HCT116 (cell line): ENCODE measurements around the gene OSBP2. TPM values are rescaled to one million over a fixed set of nuclear protein-coding genes. Genes with fewer than 3 reads are reported as not detected.

Experiments
- ATAC-seq: fragments of 200-7000 bp; cut with Tn5 transposase; 2 replicates; pipeline ENCODE4 v1.9.1; 2020; ENCODE audit warnings: mild to moderate bottlenecking, moderate library complexity
- BruUV-seq: library from RNA; stranded (reverse); fragments of 400-500 nt; replicated peaks from 2 replicates; lab custom pipeline; 2021; lab: Mats Ljungman, UMichigan
- CTCF ChIA-PET: fragments of 300-600 bp; sonication (Branson Sonifier 250); formaldehyde crosslinking; loops from one replicate; lab custom pipeline; 2021; ENCODE audit warnings: antibody characterized with exemption; lab: Charles Lee
- POLR2A ChIA-PET: fragments of 300-600, 350-600 bp; sonication (Branson Sonifier 250); formaldehyde crosslinking; loops from one replicate; lab custom pipeline; 2021; ENCODE audit warnings: antibody characterized with exemption; lab: Charles Lee
- RAD21 ChIA-PET, 2 experiments: fragments of 300-600 bp; sonication (Branson Sonifier 250); formaldehyde crosslinking; loops; one replicate each; lab custom pipeline; 2023; ENCODE audit warnings: low total read pairs in 2 of 2; ENCODE audit not compliant: uncharacterized antibody in 2 of 2, unreplicated experiment in 2 of 2, low non-redundant PET in 1 of 2; lab: Charles Lee
- DNase-seq: peaks from one replicate; pipeline ENCODE4 v3.0.0-alpha.2; 2010; ENCODE audit warnings: low read depth, low spot score
- H2AFZ ChIP-seq: fragments of 200-600 bp; shearing (Covaris generic), sonication (generic); 2 replicates; pipeline ENCODE4 v1.6.1; 2017; ENCODE audit warnings: low read depth, mixed run types, mixed read lengths, antibody characterized with exemption, low read length; ENCODE audit not compliant: poor library complexity, severe bottlenecking
- H3K27ac ChIP-seq: 2 replicates; pipeline ENCODE4 v1.5.1; 2012; ENCODE audit warnings: low read depth, low read length
- H3K27me3 ChIP-seq: fragments of 200-600 bp; sonication (generic); 2 replicates; pipeline ENCODE4 v1.6.1; 2016; ENCODE audit warnings: mixed run types, low read length, mixed read lengths; ENCODE audit not compliant: insufficient read depth
- H3K36me3 ChIP-seq, 2 experiments: fragments of 200-500 bp in 1 of 2; fragments of 200-600 bp in 1 of 2; sonication (Bioruptor generic) in 1 of 2; sonication (generic) in 1 of 2; 2 replicates each; pipeline versions ENCODE4 v1.5.1 to v1.6.1; 2014 to 2016; ENCODE audit warnings: low read length in 2 of 2, inconsistent platforms in 1 of 2, mixed read lengths in 1 of 2, mixed run types in 1 of 2; ENCODE audit not compliant: insufficient read depth in 2 of 2, control insufficient read depth in 1 of 2
- H3K4me1 ChIP-seq, 2 experiments: fragments of 200-600 bp in 1 of 2; sonication (generic) in 1 of 2; 2 replicates each; pipeline versions ENCODE4 v1.5.1 to v1.6.1; 2012 to 2017; ENCODE audit warnings: low read length in 2 of 2, inconsistent platforms in 1 of 2, mild to moderate bottlenecking in 1 of 2, mixed read lengths in 1 of 2, mixed run types in 1 of 2, moderate library complexity in 1 of 2; ENCODE audit not compliant: insufficient read depth in 2 of 2, control insufficient read depth in 1 of 2
- H3K4me2 ChIP-seq: fragments of 200-600 bp; sonication (generic); 2 replicates; pipeline ENCODE4 v1.6.1; 2017; ENCODE audit warnings: mixed run types, low read length, mixed read lengths
- H3K4me3 ChIP-seq, 2 experiments: fragments of 200-600 bp in 1 of 2; sonication (generic) in 1 of 2; replicated peaks in 1 of 2; 2 replicates each; pipeline ENCODE4 v1.5.1; 2011 to 2016; ENCODE audit warnings: low read length in 2 of 2, control low read depth in 1 of 2, low read depth in 1 of 2, mild to moderate bottlenecking in 1 of 2, mixed read lengths in 1 of 2, mixed run types in 1 of 2
- H3K79me2 ChIP-seq: fragments of 200-600 bp; sonication (generic); 2 replicates; pipeline ENCODE4 v1.6.1; 2017; ENCODE audit warnings: mild to moderate bottlenecking, mixed run types, low read length, moderate library complexity, mixed read lengths; ENCODE audit not compliant: insufficient read depth
- H3K9ac ChIP-seq: fragments of 200-600 bp; sonication (generic); 2 replicates; pipeline ENCODE4 v1.6.1; 2016; ENCODE audit warnings: low read length, mixed read lengths
- H3K9me2 ChIP-seq: fragments of 200-600 bp; sonication (generic), shearing (Covaris generic); 2 replicates; pipeline ENCODE4 v1.6.1; 2017; ENCODE audit warnings: mixed run types, mild to moderate bottlenecking, moderate library complexity; ENCODE audit not compliant: insufficient read depth
- H3K9me3 ChIP-seq, 2 experiments: fragments of 200-500 bp in 1 of 2; fragments of 200-600 bp in 1 of 2; sonication (Bioruptor generic) in 1 of 2; sonication (generic) in 1 of 2; 2 replicates each; pipeline ENCODE4 v1.6.1; 2014 to 2017; ENCODE audit warnings: low read length in 2 of 2, mixed read lengths in 2 of 2, inconsistent platforms in 1 of 2, low read depth in 1 of 2, mild to moderate bottlenecking in 1 of 2, mixed run types in 1 of 2, moderate library complexity in 1 of 2; ENCODE audit not compliant: control insufficient read depth in 1 of 2, insufficient read depth in 1 of 2
- H4K20me1 ChIP-seq: fragments of 200-600 bp; sonication (generic), shearing (Covaris generic); 2 replicates; pipeline ENCODE4 v1.6.1; 2017; ENCODE audit warnings: mixed run types, mild to moderate bottlenecking, moderate library complexity; ENCODE audit not compliant: insufficient read depth
- CBX3 ChIP-seq: IDR thresholded peaks from 2 replicates; pipeline ENCODE4 v1.6.1; 2012; ENCODE audit warnings: low read depth
- CEBPB ChIP-seq: IDR thresholded peaks from 2 replicates; pipeline ENCODE4 v1.6.1; 2012; ENCODE audit warnings: low read depth
- EGR1 ChIP-seq: IDR thresholded peaks from 2 replicates; pipeline ENCODE4 v1.6.1; 2012; ENCODE audit warnings: low read depth
- ELF1 ChIP-seq: IDR thresholded peaks from 2 replicates; pipeline ENCODE4 v1.6.1; 2012; ENCODE audit warnings: low read depth, borderline replicate concordance
- EZH2 ChIP-seq: fragments of 200-600 bp; sonication (generic); IDR thresholded peaks from 2 replicates; pipeline ENCODE4 v1.6.1; 2017; ENCODE audit warnings: antibody characterized with exemption, mixed run types
- EZH2phosphoT487 ChIP-seq: fragments of 200-600 bp; IDR thresholded peaks from 2 replicates; pipeline ENCODE4 v1.6.1; 2018; ENCODE audit warnings: antibody characterized with exemption, borderline replicate concordance
- FOSL1 ChIP-seq: IDR thresholded peaks from 2 replicates; pipeline ENCODE4 v1.6.1; 2012; ENCODE audit warnings: low read depth
- JUND ChIP-seq: IDR thresholded peaks from 2 replicates; pipeline ENCODE4 v1.6.1; 2012
- POLR2A ChIP-seq: IDR thresholded peaks from 2 replicates; pipeline ENCODE4 v1.7.0; 2011; ENCODE audit warnings: borderline replicate concordance; ENCODE audit not compliant: insufficient read depth, insufficient read length; ENCODE audit errors: extremely low read depth
- POLR2AphosphoS5 ChIP-seq: IDR thresholded peaks from 2 replicates; pipeline ENCODE4 v1.6.1; 2011; ENCODE audit warnings: mild to moderate bottlenecking, low read depth, low read length, moderate library complexity
- RAD21 ChIP-seq: IDR thresholded peaks from 2 replicates; pipeline ENCODE4 v1.6.1; 2012; ENCODE audit warnings: low read depth, mild to moderate bottlenecking
- SP1 ChIP-seq: IDR thresholded peaks from 2 replicates; pipeline ENCODE4 v1.6.1; 2012; ENCODE audit warnings: low read depth
- SRF ChIP-seq: IDR thresholded peaks from 2 replicates; pipeline ENCODE4 v1.6.1; 2012; ENCODE audit warnings: low read depth
- YY1 ChIP-seq: IDR thresholded peaks from 2 replicates; pipeline ENCODE4 v1.6.1; 2011; ENCODE audit warnings: low read length, low read depth, moderate library complexity, mild to moderate bottlenecking; ENCODE audit not compliant: insufficient replicate concordance; ENCODE audit errors: extremely low read depth
- intact Hi-C: fragments of 100-400 bp; cut with micrococcal nuclease; formaldehyde crosslinking; loops from 2 replicates; pipeline ENCODE4 v1.10.0; 2022
- total RNA-seq: library from RNA; stranded (reverse); gene quantifications from one replicate; pipeline ENCODE4 v1.2.1, GENCODE V29; 2021; ENCODE audit not compliant: unreplicated experiment
- TF ChIP-seq, protein P1 (sequence below): IDR thresholded peaks from 2 replicates; pipeline ENCODE4 v1.6.1; 2012
- TF ChIP-seq, protein P2 (sequence below): IDR thresholded peaks from 2 replicates; pipeline ENCODE4 v1.6.1; 2011; ENCODE audit warnings: mild to moderate bottlenecking, low read length, moderate library complexity; ENCODE audit not compliant: insufficient replicate concordance; ENCODE audit errors: extremely low read depth
- TF ChIP-seq, protein P3 (sequence below), 3 experiments: fragments of 200-600 bp in 1 of 3; sonication (generic) in 1 of 3; IDR thresholded peaks in 2 of 3; conservative IDR thresholded peaks in 1 of 3; 2 replicates each; pipeline ENCODE4 v1.5.1; 2012 to 2017; ENCODE audit warnings: low read depth in 2 of 3, low read length in 2 of 3, antibody characterized with exemption in 1 of 3, borderline replicate concordance in 1 of 3, control low read depth in 1 of 3, mild to moderate bottlenecking in 1 of 3, mixed read lengths in 1 of 3, mixed run types in 1 of 3, moderate library complexity in 1 of 3; ENCODE audit not compliant: insufficient read depth in 1 of 3
- TF ChIP-seq, protein P4 (sequence below): IDR thresholded peaks from 2 replicates; pipeline ENCODE4 v1.6.1; 2012; ENCODE audit warnings: low read depth

The OSBP2 gene
- total RNA-seq, 1 experiment from 2014 or later = 12.9 TPM

DNA sequence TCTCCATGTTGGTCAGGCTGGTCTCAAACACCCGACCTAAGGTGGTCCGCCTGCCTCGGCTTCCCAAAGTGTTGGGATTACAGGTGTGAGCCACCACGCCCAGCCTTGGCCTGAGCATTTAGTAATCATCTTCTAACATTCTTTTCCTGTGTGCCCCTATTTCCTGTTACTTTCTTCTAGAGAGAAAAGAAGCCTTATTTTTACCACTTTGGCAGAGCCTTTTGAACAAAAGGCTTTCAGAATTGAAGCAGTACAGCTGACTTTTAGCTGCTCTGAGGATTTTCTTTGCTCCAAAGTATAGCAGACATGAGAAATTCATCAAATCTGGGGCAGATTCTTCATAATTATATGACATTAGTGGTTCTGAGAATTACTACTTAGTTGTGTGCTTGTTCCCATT lies 260.5 kb downstream of the OSBP2 start:
- Histone ChIP-seq H3K4me2 (no peak overlapping the region), H3K79me2 (no peaks in the 10 kb centered on the region), H3K4me3 (no peak overlapping the region), H3K27ac (no peak overlapping the region), H4K20me1 (no peaks in the 10 kb centered on the region), H3K9me3 (no peaks in the 10 kb centered on the region), H3K36me3 (0 out of 4 replicates have a peak, but pooled peaks cover 0 to 2% of the 10 kb centered on the region in 2 experiments), H2AFZ (no peak overlapping the region), H3K27me3 (no peaks in the 10 kb centered on the region), H3K4me1 (no peaks in the 10 kb centered on the region), H3K9ac (no peak overlapping the region), H3K9me2 (no peaks in the 10 kb centered on the region; the same call in 1 of the 2 replicates)
- intact Hi-C loops = no loop called here
- ATAC-seq (no peak), DNase-seq (no peak)
- no TSS peak for BruUV-seq
- ChIA-PET POLR2A (no interaction called here), CTCF (no interaction called here), RAD21 (no interaction called here)
- TF ChIP-seq, protein P1, sequence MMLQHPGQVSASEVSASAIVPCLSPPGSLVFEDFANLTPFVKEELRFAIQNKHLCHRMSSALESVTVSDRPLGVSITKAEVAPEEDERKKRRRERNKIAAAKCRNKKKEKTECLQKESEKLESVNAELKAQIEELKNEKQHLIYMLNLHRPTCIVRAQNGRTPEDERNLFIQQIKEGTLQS = no peak
- TF ChIP-seq SP1 (no peak), SRF (no peak), CEBPB (no peak), EZH2phosphoT487 (no peak), ELF1 (no peak), EZH2 (no peak), FOSL1 (no peak), CBX3 (no peak), EGR1 (no peak), YY1 (no peak), POLR2A (no peak), JUND (no peak), POLR2AphosphoS5 (no peak), RAD21 (no peak)
- TF ChIP-seq, protein P2, sequence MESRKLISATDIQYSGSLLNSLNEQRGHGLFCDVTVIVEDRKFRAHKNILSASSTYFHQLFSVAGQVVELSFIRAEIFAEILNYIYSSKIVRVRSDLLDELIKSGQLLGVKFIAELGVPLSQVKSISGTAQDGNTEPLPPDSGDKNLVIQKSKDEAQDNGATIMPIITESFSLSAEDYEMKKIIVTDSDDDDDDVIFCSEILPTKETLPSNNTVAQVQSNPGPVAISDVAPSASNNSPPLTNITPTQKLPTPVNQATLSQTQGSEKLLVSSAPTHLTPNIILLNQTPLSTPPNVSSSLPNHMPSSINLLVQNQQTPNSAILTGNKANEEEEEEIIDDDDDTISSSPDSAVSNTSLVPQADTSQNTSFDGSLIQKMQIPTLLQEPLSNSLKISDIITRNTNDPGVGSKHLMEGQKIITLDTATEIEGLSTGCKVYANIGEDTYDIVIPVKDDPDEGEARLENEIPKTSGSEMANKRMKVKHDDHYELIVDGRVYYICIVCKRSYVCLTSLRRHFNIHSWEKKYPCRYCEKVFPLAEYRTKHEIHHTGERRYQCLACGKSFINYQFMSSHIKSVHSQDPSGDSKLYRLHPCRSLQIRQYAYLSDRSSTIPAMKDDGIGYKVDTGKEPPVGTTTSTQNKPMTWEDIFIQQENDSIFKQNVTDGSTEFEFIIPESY = no peak
- TF ChIP-seq, protein P3, sequence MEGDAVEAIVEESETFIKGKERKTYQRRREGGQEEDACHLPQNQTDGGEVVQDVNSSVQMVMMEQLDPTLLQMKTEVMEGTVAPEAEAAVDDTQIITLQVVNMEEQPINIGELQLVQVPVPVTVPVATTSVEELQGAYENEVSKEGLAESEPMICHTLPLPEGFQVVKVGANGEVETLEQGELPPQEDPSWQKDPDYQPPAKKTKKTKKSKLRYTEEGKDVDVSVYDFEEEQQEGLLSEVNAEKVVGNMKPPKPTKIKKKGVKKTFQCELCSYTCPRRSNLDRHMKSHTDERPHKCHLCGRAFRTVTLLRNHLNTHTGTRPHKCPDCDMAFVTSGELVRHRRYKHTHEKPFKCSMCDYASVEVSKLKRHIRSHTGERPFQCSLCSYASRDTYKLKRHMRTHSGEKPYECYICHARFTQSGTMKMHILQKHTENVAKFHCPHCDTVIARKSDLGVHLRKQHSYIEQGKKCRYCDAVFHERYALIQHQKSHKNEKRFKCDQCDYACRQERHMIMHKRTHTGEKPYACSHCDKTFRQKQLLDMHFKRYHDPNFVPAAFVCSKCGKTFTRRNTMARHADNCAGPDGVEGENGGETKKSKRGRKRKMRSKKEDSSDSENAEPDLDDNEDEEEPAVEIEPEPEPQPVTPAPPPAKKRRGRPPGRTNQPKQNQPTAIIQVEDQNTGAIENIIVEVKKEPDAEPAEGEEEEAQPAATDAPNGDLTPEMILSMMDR (IDR thresholded peaks at IDR 0.05 in 2 of 3, conservative IDR thresholded peaks at IDR 0.05 in 1 of 3; ENCODE audit: borderline replicate concordance in 1 of 3, insufficient read depth in 1 of 3, low read depth in 2 of 3, low read length in 2 of 3) = no peak
- TF ChIP-seq, protein P4, sequence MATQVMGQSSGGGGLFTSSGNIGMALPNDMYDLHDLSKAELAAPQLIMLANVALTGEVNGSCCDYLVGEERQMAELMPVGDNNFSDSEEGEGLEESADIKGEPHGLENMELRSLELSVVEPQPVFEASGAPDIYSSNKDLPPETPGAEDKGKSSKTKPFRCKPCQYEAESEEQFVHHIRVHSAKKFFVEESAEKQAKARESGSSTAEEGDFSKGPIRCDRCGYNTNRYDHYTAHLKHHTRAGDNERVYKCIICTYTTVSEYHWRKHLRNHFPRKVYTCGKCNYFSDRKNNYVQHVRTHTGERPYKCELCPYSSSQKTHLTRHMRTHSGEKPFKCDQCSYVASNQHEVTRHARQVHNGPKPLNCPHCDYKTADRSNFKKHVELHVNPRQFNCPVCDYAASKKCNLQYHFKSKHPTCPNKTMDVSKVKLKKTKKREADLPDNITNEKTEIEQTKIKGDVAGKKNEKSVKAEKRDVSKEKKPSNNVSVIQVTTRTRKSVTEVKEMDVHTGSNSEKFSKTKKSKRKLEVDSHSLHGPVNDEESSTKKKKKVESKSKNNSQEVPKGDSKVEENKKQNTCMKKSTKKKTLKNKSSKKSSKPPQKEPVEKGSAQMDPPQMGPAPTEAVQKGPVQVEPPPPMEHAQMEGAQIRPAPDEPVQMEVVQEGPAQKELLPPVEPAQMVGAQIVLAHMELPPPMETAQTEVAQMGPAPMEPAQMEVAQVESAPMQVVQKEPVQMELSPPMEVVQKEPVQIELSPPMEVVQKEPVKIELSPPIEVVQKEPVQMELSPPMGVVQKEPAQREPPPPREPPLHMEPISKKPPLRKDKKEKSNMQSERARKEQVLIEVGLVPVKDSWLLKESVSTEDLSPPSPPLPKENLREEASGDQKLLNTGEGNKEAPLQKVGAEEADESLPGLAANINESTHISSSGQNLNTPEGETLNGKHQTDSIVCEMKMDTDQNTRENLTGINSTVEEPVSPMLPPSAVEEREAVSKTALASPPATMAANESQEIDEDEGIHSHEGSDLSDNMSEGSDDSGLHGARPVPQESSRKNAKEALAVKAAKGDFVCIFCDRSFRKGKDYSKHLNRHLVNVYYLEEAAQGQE = no peak
